ENCODE measurements around the gene ANKFN1.

Gene ANKFN1

GRCh38 chr17:56436142-56436541, 282.9 kb downstream of the ANKFN1 start:
- no peak overlapping the region for H3K27ac ChIP-seq
- in situ Hi-C loops (cut with HindIII; ENCODE audit: low pct_ligation_motif_present, low sequenced_read_pairs), result no loop called here
- H3K4me3 ChIP-seq (ENCODE audit: low read depth, low read length), result no peak overlapping the region
- DNase-seq, result no peak
- TF ChIP-seq CTCF (IDR thresholded peaks at IDR 0.05; ENCODE audit: low read depth, low read length, missing control alignments), result no peak
- H3K36me3 ChIP-seq (replicated peaks), result no peaks in the 10 kb centered on the region
- H3K27me3 ChIP-seq (replicated peaks), result no peaks in the 10 kb centered on the region

GRCh38 chr17:56440419-56440818, 287.1 kb downstream of the ANKFN1 start:
- in situ Hi-C loops (cut with HindIII; ENCODE audit: low pct_ligation_motif_present, low sequenced_read_pairs), result no loop called here
- Histone ChIP-seq H3K27me3 (replicated peaks) (no peaks in the 10 kb centered on the region), H3K4me3 (ENCODE audit: low read depth, low read length) (no peak overlapping the region), H3K27ac (no peak overlapping the region), H3K36me3 (replicated peaks) (no peaks in the 10 kb centered on the region)
- TF ChIP-seq CTCF (IDR thresholded peaks at IDR 0.05; ENCODE audit: low read depth, low read length, missing control alignments), result no peak
- no peak for DNase-seq

DNA sequence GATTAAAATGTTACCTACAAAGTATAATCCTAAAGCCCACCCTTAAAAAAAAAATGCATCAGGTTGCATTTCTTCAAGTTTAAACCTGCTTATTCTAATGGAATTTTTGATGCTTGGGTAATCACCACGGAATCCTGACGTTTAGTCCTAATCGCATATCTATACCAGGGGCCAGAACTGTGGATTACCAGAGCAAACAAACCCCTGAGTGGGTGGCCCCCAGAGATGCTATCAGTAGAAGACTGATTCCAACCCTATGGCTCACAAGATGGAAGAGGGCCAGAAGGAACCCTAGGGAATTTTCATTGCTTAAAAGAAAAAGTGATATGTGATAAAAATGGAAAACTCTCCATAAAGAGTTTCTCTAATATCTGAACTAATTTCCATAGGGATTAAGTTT, 288.0 kb downstream of the ANKFN1 start:
- no peak overlapping the region for H3K4me3 ChIP-seq (ENCODE audit: low read depth, low read length)
- no peaks in the 10 kb centered on the region for H3K27me3 ChIP-seq (replicated peaks)
- H3K36me3 ChIP-seq (replicated peaks), result no peaks in the 10 kb centered on the region
- in situ Hi-C loops (cut with HindIII; ENCODE audit: low pct_ligation_motif_present, low sequenced_read_pairs), result no loop called here
- no peak for TF ChIP-seq CTCF (IDR thresholded peaks at IDR 0.05; ENCODE audit: low read depth, low read length, missing control alignments)
- no peak overlapping the region for H3K27ac ChIP-seq
- DNase-seq, result peak; percentile 73

- no peaks in the 10 kb centered on the region for H3K36me3 ChIP-seq (replicated peaks)
- H3K27me3 ChIP-seq (replicated peaks), result no peaks in the 10 kb centered on the region
- H3K27ac ChIP-seq, result no peak overlapping the region
- in situ Hi-C loops (cut with HindIII; ENCODE audit: low pct_ligation_motif_present, low sequenced_read_pairs), result no loop called here
- no peak overlapping the region for H3K4me3 ChIP-seq (ENCODE audit: low read depth, low read length)
- no peak for TF ChIP-seq CTCF (IDR thresholded peaks at IDR 0.05; ENCODE audit: low read depth, low read length, missing control alignments)
- DNase-seq, result no peak
Observed at GRCh38 chr17:56445692-56446411, 292.6 kb downstream of the ANKFN1 start.

- no peak for TF ChIP-seq CTCF (IDR thresholded peaks at IDR 0.05; ENCODE audit: low read depth, low read length, missing control alignments)
- no peak for DNase-seq
- Histone ChIP-seq H3K36me3 (replicated peaks) (no peaks in the 10 kb centered on the region), H3K4me3 (ENCODE audit: low read depth, low read length) (no peak overlapping the region), H3K27ac (no peak overlapping the region), H3K27me3 (replicated peaks) (no peaks in the 10 kb centered on the region)
- in situ Hi-C loops (cut with HindIII; ENCODE audit: low pct_ligation_motif_present, low sequenced_read_pairs), result no loop called here
Observed at GRCh38 chr17:56447171-56447570, 293.9 kb downstream of the ANKFN1 start.

DNA sequence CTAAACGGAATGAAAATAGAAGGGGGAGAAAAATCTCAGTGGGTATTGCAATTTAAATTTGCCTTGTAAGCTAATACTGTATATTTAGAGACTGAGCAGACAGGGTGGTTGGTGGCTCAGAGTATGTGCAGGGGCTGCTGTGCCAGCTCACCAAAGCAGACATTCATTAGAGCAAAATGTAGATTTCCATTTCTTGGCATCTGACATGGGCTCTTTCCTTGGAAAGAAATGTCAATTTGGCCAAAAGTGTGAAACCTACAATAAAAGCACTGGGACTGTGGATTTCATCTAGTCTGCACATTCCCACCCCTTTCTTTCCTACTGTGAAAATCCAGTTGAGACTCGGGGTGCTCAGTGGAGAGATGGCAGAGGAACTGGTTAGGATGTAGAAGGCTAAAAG, 295.1 kb downstream of the ANKFN1 start:
- DNase-seq, result no peak
- H3K27ac ChIP-seq, result no peak overlapping the region
- H3K36me3 ChIP-seq (replicated peaks), result no peaks in the 10 kb centered on the region
- H3K4me3 ChIP-seq (ENCODE audit: low read depth, low read length), result no peak overlapping the region
- in situ Hi-C loops (cut with HindIII; ENCODE audit: low pct_ligation_motif_present, low sequenced_read_pairs), result no loop called here
- no peaks in the 10 kb centered on the region for H3K27me3 ChIP-seq (replicated peaks)
- no peak for TF ChIP-seq CTCF (IDR thresholded peaks at IDR 0.05; ENCODE audit: low read depth, low read length, missing control alignments)
